ENCODE data around the gene SNX1. TPM values are rescaled to one million over a fixed set of nuclear protein-coding genes. Genes with fewer than 3 reads are reported as not detected.
"Not testable (repeated sequence)": the region's sequence is repeated elsewhere in the genome, so short reads cannot be mapped to it uniquely, and the experiment has no call there.

The SNX1 gene
- total and polyA plus RNA-seq, 2 donors (not counting 1 experiment from before 2014, with no cell fraction given): 42.9 to 95.7 TPM

DNA sequence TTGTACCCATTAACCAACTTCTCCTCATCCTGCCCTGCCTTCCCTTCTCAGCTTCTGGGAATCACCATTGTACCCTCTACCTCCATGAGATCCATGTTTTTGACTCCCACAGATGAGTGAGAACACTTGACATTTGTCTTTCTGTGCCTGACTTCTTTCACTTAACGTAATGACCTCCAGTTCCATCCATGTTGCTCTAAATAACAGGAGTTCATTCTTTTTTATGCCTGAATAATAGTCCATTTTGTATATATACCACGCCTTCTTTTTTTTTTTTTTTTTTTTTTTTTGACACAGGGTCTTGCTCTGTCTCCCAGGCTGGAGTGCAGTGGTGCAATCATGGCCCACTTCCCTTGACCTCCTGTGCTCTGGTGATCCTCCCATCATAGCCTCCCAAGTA lies 6.7 kb downstream of the SNX1 start:
- no peaks in the 10 kb centered on the region for H3K27me3 ChIP-seq (ENCODE audit: control insufficient read depth, insufficient read depth, low read length)
- H3K36me3 ChIP-seq (ENCODE audit: control insufficient read depth, insufficient read depth, low read length): no peaks in the 10 kb centered on the region
- H3K4me2 ChIP-seq (ENCODE audit: extremely low read depth, insufficient read depth, low read length): no peak overlapping the region
- DNase-seq (ENCODE audit: low read depth in 2 of 2): no peak
- H4K20me1 ChIP-seq (ENCODE audit: control insufficient read depth, extremely low read depth, insufficient read depth, low read length): peaks cover 2% of the 10 kb centered on the region
- no peak overlapping the region for H3K27ac ChIP-seq (ENCODE audit: insufficient read depth, low read length)
- H3K4me3 ChIP-seq (replicated peaks in 1 of 4; ENCODE audit: control extremely low read depth in 1 of 4, insufficient read depth in 1 of 4, low read depth in 3 of 4, low read length in 4 of 4): no peak overlapping the region
- no peak overlapping the region for H3K9ac ChIP-seq (ENCODE audit: insufficient read depth, low read length)
- peaks cover 75% of the 10 kb centered on the region for H3K79me2 ChIP-seq (ENCODE audit: control insufficient read depth, insufficient read depth, low read length)
- H3K4me1 ChIP-seq (ENCODE audit: control insufficient read depth, extremely low read depth, insufficient read depth, low read length): peaks cover 7% of the 10 kb centered on the region
- H2AFZ ChIP-seq (ENCODE audit: low read length): no peak overlapping the region
- TF ChIP-seq, protein P1, sequence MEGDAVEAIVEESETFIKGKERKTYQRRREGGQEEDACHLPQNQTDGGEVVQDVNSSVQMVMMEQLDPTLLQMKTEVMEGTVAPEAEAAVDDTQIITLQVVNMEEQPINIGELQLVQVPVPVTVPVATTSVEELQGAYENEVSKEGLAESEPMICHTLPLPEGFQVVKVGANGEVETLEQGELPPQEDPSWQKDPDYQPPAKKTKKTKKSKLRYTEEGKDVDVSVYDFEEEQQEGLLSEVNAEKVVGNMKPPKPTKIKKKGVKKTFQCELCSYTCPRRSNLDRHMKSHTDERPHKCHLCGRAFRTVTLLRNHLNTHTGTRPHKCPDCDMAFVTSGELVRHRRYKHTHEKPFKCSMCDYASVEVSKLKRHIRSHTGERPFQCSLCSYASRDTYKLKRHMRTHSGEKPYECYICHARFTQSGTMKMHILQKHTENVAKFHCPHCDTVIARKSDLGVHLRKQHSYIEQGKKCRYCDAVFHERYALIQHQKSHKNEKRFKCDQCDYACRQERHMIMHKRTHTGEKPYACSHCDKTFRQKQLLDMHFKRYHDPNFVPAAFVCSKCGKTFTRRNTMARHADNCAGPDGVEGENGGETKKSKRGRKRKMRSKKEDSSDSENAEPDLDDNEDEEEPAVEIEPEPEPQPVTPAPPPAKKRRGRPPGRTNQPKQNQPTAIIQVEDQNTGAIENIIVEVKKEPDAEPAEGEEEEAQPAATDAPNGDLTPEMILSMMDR (conservative IDR thresholded peaks at IDR 0.05 in 1 of 2, IDR thresholded peaks at IDR 0.05 in 1 of 2; ENCODE audit: low read depth in 1 of 2, low read length in 2 of 2): no peak
- no peak for TF ChIP-seq EZH2 (IDR thresholded peaks at IDR 0.05; ENCODE audit: low read length, missing control alignments)
- no peaks in the 10 kb centered on the region for H3K9me3 ChIP-seq (ENCODE audit: control insufficient read depth, insufficient read depth, low read depth, low read length)

GRCh38 chr15:64105113-64105704 lies 9.4 kb downstream of the SNX1 start:
- H3K9ac ChIP-seq (ENCODE audit: insufficient read depth, low read length): no peak overlapping the region
- no peaks in the 10 kb centered on the region for H3K9me3 ChIP-seq (ENCODE audit: control insufficient read depth, insufficient read depth, low read depth, low read length)
- no peak for TF ChIP-seq EZH2 (IDR thresholded peaks at IDR 0.05; ENCODE audit: low read length, missing control alignments)
- TF ChIP-seq, protein P1 (conservative IDR thresholded peaks at IDR 0.05 in 1 of 2, IDR thresholded peaks at IDR 0.05 in 1 of 2; ENCODE audit: low read depth in 1 of 2, low read length in 2 of 2): no peak
- peak; percentile 25 to 81 for DNase-seq (ENCODE audit: low read depth in 2 of 2)
- peaks cover 59% of the 10 kb centered on the region for H3K79me2 ChIP-seq (ENCODE audit: control insufficient read depth, insufficient read depth, low read length)
- peaks cover 2% of the 10 kb centered on the region for H4K20me1 ChIP-seq (ENCODE audit: control insufficient read depth, extremely low read depth, insufficient read depth, low read length)
- no peak overlapping the region for H2AFZ ChIP-seq (ENCODE audit: low read length)
- H3K4me3 ChIP-seq (replicated peaks in 1 of 4; ENCODE audit: control extremely low read depth in 1 of 4, insufficient read depth in 1 of 4, low read depth in 3 of 4, low read length in 4 of 4): peak overlapping the region in 1 of 4 experiments; percentile 26
- peaks cover 4% of the 10 kb centered on the region for H3K4me1 ChIP-seq (ENCODE audit: control insufficient read depth, extremely low read depth, insufficient read depth, low read length)
- H3K27me3 ChIP-seq (ENCODE audit: control insufficient read depth, insufficient read depth, low read length): no peaks in the 10 kb centered on the region
- no peak overlapping the region for H3K4me2 ChIP-seq (ENCODE audit: extremely low read depth, insufficient read depth, low read length)
- no peaks in the 10 kb centered on the region for H3K36me3 ChIP-seq (ENCODE audit: control insufficient read depth, insufficient read depth, low read length)
- peak overlapping the region; percentile 18 for H3K27ac ChIP-seq (ENCODE audit: insufficient read depth, low read length)

GRCh38 chr15:64107337-64107736 lies 11.6 kb downstream of the SNX1 start:
- Histone ChIP-seq H3K79me2 (ENCODE audit: control insufficient read depth, insufficient read depth, low read length) (peaks cover 45% of the 10 kb centered on the region), H3K27ac (ENCODE audit: insufficient read depth, low read length) (no peak overlapping the region), H4K20me1 (ENCODE audit: control insufficient read depth, extremely low read depth, insufficient read depth, low read length) (peaks cover 2% of the 10 kb centered on the region), H3K4me2 (ENCODE audit: extremely low read depth, insufficient read depth, low read length) (no peak overlapping the region), H3K9ac (ENCODE audit: insufficient read depth, low read length) (no peak overlapping the region), H3K9me3 (ENCODE audit: control insufficient read depth, insufficient read depth, low read depth, low read length) (no peaks in the 10 kb centered on the region), H3K4me1 (ENCODE audit: control insufficient read depth, extremely low read depth, insufficient read depth, low read length) (peaks cover 4% of the 10 kb centered on the region), H3K27me3 (ENCODE audit: control insufficient read depth, insufficient read depth, low read length) (no peaks in the 10 kb centered on the region), H3K4me3 (replicated peaks in 1 of 4; ENCODE audit: control extremely low read depth in 1 of 4, insufficient read depth in 1 of 4, low read depth in 3 of 4, low read length in 4 of 4) (no peak overlapping the region), H3K36me3 (ENCODE audit: control insufficient read depth, insufficient read depth, low read length) (no peaks in the 10 kb centered on the region), H2AFZ (ENCODE audit: low read length) (no peak overlapping the region)
- no peak for DNase-seq (ENCODE audit: low read depth in 2 of 2)
- no peak for TF ChIP-seq EZH2 (IDR thresholded peaks at IDR 0.05; ENCODE audit: low read length, missing control alignments)
- TF ChIP-seq, protein P1 (conservative IDR thresholded peaks at IDR 0.05 in 1 of 2, IDR thresholded peaks at IDR 0.05 in 1 of 2; ENCODE audit: low read depth in 1 of 2, low read length in 2 of 2): no peak

DNA sequence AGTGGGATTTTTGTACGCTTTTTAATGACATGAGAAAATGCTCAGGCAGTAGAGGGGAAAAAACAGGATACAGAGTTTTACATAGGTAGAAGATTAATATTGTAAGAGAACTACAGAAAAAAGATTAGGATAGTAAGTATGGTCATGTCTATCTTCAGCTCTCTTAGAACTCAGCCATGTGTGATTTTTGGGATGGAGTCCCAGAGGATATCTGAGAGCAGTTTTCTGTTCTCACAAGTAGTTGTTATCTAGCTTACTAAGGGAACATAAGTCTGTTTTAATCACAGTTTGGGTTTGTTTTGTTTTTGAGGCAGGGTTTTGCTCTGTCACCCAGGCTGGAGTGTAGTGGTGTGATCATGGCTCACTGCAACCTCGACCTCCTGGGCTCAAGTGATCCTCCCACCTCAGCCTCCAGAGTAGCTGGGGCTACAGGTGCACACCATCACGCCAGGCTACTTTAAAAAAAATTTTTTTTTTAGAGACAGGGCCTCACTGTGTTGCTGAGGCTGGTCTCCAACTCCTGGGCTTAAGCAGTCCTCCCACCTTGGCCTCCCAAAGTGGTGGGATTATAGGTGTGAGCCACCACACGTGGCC lies 14.4 kb downstream of the SNX1 start:
- H3K4me3 ChIP-seq (replicated peaks in 1 of 4; ENCODE audit: control extremely low read depth in 1 of 4, insufficient read depth in 1 of 4, low read depth in 3 of 4, low read length in 4 of 4); H3K4me1 ChIP-seq (ENCODE audit: control insufficient read depth, extremely low read depth, insufficient read depth, low read length); H3K4me2 ChIP-seq (ENCODE audit: extremely low read depth, insufficient read depth, low read length); H3K27me3 ChIP-seq (ENCODE audit: control insufficient read depth, insufficient read depth, low read length); H3K9me3 ChIP-seq (ENCODE audit: control insufficient read depth, insufficient read depth, low read depth, low read length); H3K27ac ChIP-seq (ENCODE audit: insufficient read depth, low read length); H2AFZ ChIP-seq (ENCODE audit: low read length); H3K9ac ChIP-seq (ENCODE audit: insufficient read depth, low read length); H4K20me1 ChIP-seq (ENCODE audit: control insufficient read depth, extremely low read depth, insufficient read depth, low read length); H3K36me3 ChIP-seq (ENCODE audit: control insufficient read depth, insufficient read depth, low read length); DNase-seq (ENCODE audit: low read depth in 2 of 2): not testable (repeated sequence)
- H3K79me2 ChIP-seq (ENCODE audit: control insufficient read depth, insufficient read depth, low read length): peaks cover 30% of the 10 kb centered on the region
